ENCODE data around the gene HMBS. TPM values are rescaled to one million over a fixed set of nuclear protein-coding genes. Genes with fewer than 3 reads are reported as not detected.

HMBS gene
- total RNA-seq, 2 donors from 2014 or later: 9.2 to 14.3 TPM

GRCh38 chr11:119108857-119109221 lies 24.2 kb downstream of the HMBS start:
- Histone ChIP-seq H3K27ac (no peak overlapping the region), H3K4me3 (no peak overlapping the region), H3K9me3 (no peaks in the 10 kb centered on the region), H3K36me3 (peaks cover 0 to 12% of the 10 kb centered on the region in 2 donors), H3K27me3 (replicated peaks; ENCODE audit: insufficient read depth) (no peaks in the 10 kb centered on the region), H3K4me1 (replicated peaks) (no peaks in the 10 kb centered on the region)
- intact Hi-C loops (cut with DNase I): no loop called here
- no peak for DNase-seq (ENCODE audit: low spot score)
- TF ChIP-seq POLR2AphosphoS5 (IDR thresholded peaks at IDR 0.05) (no peak), CTCF (IDR thresholded peaks at IDR 0.05) (no peak), POLR2A (IDR thresholded peaks at IDR 0.05) (no peak)
- WGBS: 83% methylated on average over 2 of the region's 2 CpGs

- Histone ChIP-seq H3K9me3 (no peaks in the 10 kb centered on the region), H3K27ac (no peak overlapping the region), H3K4me3 (no peak overlapping the region), H3K27me3 (replicated peaks; ENCODE audit: insufficient read depth) (no peaks in the 10 kb centered on the region), H3K36me3 (peaks cover 0 to 12% of the 10 kb centered on the region in 2 donors), H3K4me1 (replicated peaks) (no peaks in the 10 kb centered on the region)
- no peak for TF ChIP-seq POLR2AphosphoS5 (IDR thresholded peaks at IDR 0.05)
- no peak for TF ChIP-seq POLR2A (IDR thresholded peaks at IDR 0.05)
- no peak for TF ChIP-seq CTCF (IDR thresholded peaks at IDR 0.05)
- intact Hi-C loops (cut with DNase I): no loop called here
- 76% methylated on average over 3 of the region's 3 CpGs for WGBS
- DNase-seq (ENCODE audit: low spot score): no peak
These were observed 25.2 kb downstream of the HMBS start for GRCh38 chr11:119109843-119110242.

GRCh38 chr11:119110439-119110838 lies 25.8 kb downstream of the HMBS start:
- intact Hi-C loops (cut with DNase I): no loop called here
- H3K36me3 ChIP-seq: peaks cover 0 to 12% of the 10 kb centered on the region in 2 donors

GRCh38 chr11:119111361-119111925 lies 26.8 kb downstream of the HMBS start:
- WGBS: 92% methylated on average over 11 of the region's 11 CpGs
- Histone ChIP-seq H3K36me3 (peaks cover 0 to 12% of the 10 kb centered on the region in 2 donors), H3K27ac (no peak overlapping the region), H3K4me1 (replicated peaks) (no peaks in the 10 kb centered on the region), H3K9me3 (no peaks in the 10 kb centered on the region), H3K4me3 (no peak overlapping the region), H3K27me3 (replicated peaks; ENCODE audit: insufficient read depth) (no peaks in the 10 kb centered on the region)
- intact Hi-C loops (cut with DNase I): no loop called here
- DNase-seq (ENCODE audit: low spot score): no peak
- TF ChIP-seq CTCF (IDR thresholded peaks at IDR 0.05): no peak
- no peak for TF ChIP-seq POLR2A (IDR thresholded peaks at IDR 0.05)
- no peak for TF ChIP-seq POLR2AphosphoS5 (IDR thresholded peaks at IDR 0.05)

More at GRCh38 chr11:119110439-119110838, 25.8 kb downstream of the HMBS start:
- Histone ChIP-seq H3K27ac (no peak overlapping the region), H3K4me1 (replicated peaks) (no peaks in the 10 kb centered on the region), H3K4me3 (no peak overlapping the region), H3K9me3 (no peaks in the 10 kb centered on the region), H3K27me3 (replicated peaks; ENCODE audit: insufficient read depth) (no peaks in the 10 kb centered on the region)
- 79% methylated on average over 10 of the region's 10 CpGs for WGBS
- TF ChIP-seq POLR2AphosphoS5 (IDR thresholded peaks at IDR 0.05) (no peak), CTCF (IDR thresholded peaks at IDR 0.05) (no peak), POLR2A (IDR thresholded peaks at IDR 0.05) (no peak)
- DNase-seq (ENCODE audit: low spot score): no peak

GRCh38 chr11:119112314-119113020 lies 27.8 kb downstream of the HMBS start:
- no peaks in the 10 kb centered on the region for H3K27me3 ChIP-seq (replicated peaks; ENCODE audit: insufficient read depth)
- no peak overlapping the region for H3K27ac ChIP-seq
- intact Hi-C loops (cut with DNase I): no loop called here
- 88% methylated on average over 12 of the region's 12 CpGs for WGBS
- no peaks in the 10 kb centered on the region for H3K4me1 ChIP-seq (replicated peaks)
- peaks cover 0 to 12% of the 10 kb centered on the region in 2 donors for H3K36me3 ChIP-seq
- DNase-seq (ENCODE audit: low spot score): no peak
- no peaks in the 10 kb centered on the region for H3K9me3 ChIP-seq
- H3K4me3 ChIP-seq: no peak overlapping the region
- TF ChIP-seq POLR2AphosphoS5 (IDR thresholded peaks at IDR 0.05): no peak
- TF ChIP-seq POLR2A (IDR thresholded peaks at IDR 0.05): no peak
- no peak for TF ChIP-seq CTCF (IDR thresholded peaks at IDR 0.05)

All from prostate gland (tissue), 2 donors.